HCT116 (cell line): ENCODE data around the gene GPANK1. TPM values are rescaled to one million over a fixed set of nuclear protein-coding genes. Genes with fewer than 3 reads are reported as not detected.
A peak's percentile ranks its signal among the peaks of the same experiment; 100 is the strongest.

Source experiments
- ATAC-seq: fragments of 200-7000 bp; cut with Tn5 transposase; 2 replicates; pipeline ENCODE4 v1.9.1; 2020; ENCODE audit warnings: mild to moderate bottlenecking, moderate library complexity
- BruUV-seq: library from RNA; stranded (reverse); fragments of 400-500 nt; replicated peaks from 2 replicates; lab custom pipeline; 2021; lab: Mats Ljungman, UMichigan
- CTCF ChIA-PET: fragments of 300-600 bp; sonication (Branson Sonifier 250); formaldehyde crosslinking; loops from one replicate; lab custom pipeline; 2021; ENCODE audit warnings: antibody characterized with exemption; lab: Charles Lee
- POLR2A ChIA-PET: fragments of 300-600, 350-600 bp; sonication (Branson Sonifier 250); formaldehyde crosslinking; loops from one replicate; lab custom pipeline; 2021; ENCODE audit warnings: antibody characterized with exemption; lab: Charles Lee
- RAD21 ChIA-PET, 2 experiments: fragments of 300-600 bp; sonication (Branson Sonifier 250); formaldehyde crosslinking; loops; one replicate each; lab custom pipeline; 2023; ENCODE audit warnings: low total read pairs in 2 of 2; ENCODE audit not compliant: uncharacterized antibody in 2 of 2, unreplicated experiment in 2 of 2, low non-redundant PET in 1 of 2; lab: Charles Lee
- DNase-seq: peaks from one replicate; pipeline ENCODE4 v3.0.0-alpha.2; 2010; ENCODE audit warnings: low read depth, low spot score
- H2AFZ ChIP-seq: fragments of 200-600 bp; shearing (Covaris generic), sonication (generic); 2 replicates; pipeline ENCODE4 v1.6.1; 2017; ENCODE audit warnings: low read depth, mixed run types, mixed read lengths, antibody characterized with exemption, low read length; ENCODE audit not compliant: poor library complexity, severe bottlenecking
- H3K27ac ChIP-seq: 2 replicates; pipeline ENCODE4 v1.5.1; 2012; ENCODE audit warnings: low read depth, low read length
- H3K27me3 ChIP-seq: fragments of 200-600 bp; sonication (generic); 2 replicates; pipeline ENCODE4 v1.6.1; 2016; ENCODE audit warnings: mixed run types, low read length, mixed read lengths; ENCODE audit not compliant: insufficient read depth
- H3K36me3 ChIP-seq, 2 experiments: fragments of 200-500 bp in 1 of 2; fragments of 200-600 bp in 1 of 2; sonication (Bioruptor generic) in 1 of 2; sonication (generic) in 1 of 2; 2 replicates each; pipeline versions ENCODE4 v1.5.1 to v1.6.1; 2014 to 2016; ENCODE audit warnings: low read length in 2 of 2, inconsistent platforms in 1 of 2, mixed read lengths in 1 of 2, mixed run types in 1 of 2; ENCODE audit not compliant: insufficient read depth in 2 of 2, control insufficient read depth in 1 of 2
- H3K4me1 ChIP-seq, 2 experiments: fragments of 200-600 bp in 1 of 2; sonication (generic) in 1 of 2; 2 replicates each; pipeline versions ENCODE4 v1.5.1 to v1.6.1; 2012 to 2017; ENCODE audit warnings: low read length in 2 of 2, inconsistent platforms in 1 of 2, mild to moderate bottlenecking in 1 of 2, mixed read lengths in 1 of 2, mixed run types in 1 of 2, moderate library complexity in 1 of 2; ENCODE audit not compliant: insufficient read depth in 2 of 2, control insufficient read depth in 1 of 2
- H3K4me2 ChIP-seq: fragments of 200-600 bp; sonication (generic); 2 replicates; pipeline ENCODE4 v1.6.1; 2017; ENCODE audit warnings: mixed run types, low read length, mixed read lengths
- H3K4me3 ChIP-seq, 2 experiments: fragments of 200-600 bp in 1 of 2; sonication (generic) in 1 of 2; replicated peaks in 1 of 2; 2 replicates each; pipeline ENCODE4 v1.5.1; 2011 to 2016; ENCODE audit warnings: low read length in 2 of 2, control low read depth in 1 of 2, low read depth in 1 of 2, mild to moderate bottlenecking in 1 of 2, mixed read lengths in 1 of 2, mixed run types in 1 of 2
- H3K79me2 ChIP-seq: fragments of 200-600 bp; sonication (generic); 2 replicates; pipeline ENCODE4 v1.6.1; 2017; ENCODE audit warnings: mild to moderate bottlenecking, mixed run types, low read length, moderate library complexity, mixed read lengths; ENCODE audit not compliant: insufficient read depth
- H3K9ac ChIP-seq: fragments of 200-600 bp; sonication (generic); 2 replicates; pipeline ENCODE4 v1.6.1; 2016; ENCODE audit warnings: low read length, mixed read lengths
- H3K9me2 ChIP-seq: fragments of 200-600 bp; sonication (generic), shearing (Covaris generic); 2 replicates; pipeline ENCODE4 v1.6.1; 2017; ENCODE audit warnings: mixed run types, mild to moderate bottlenecking, moderate library complexity; ENCODE audit not compliant: insufficient read depth
- H3K9me3 ChIP-seq, 2 experiments: fragments of 200-500 bp in 1 of 2; fragments of 200-600 bp in 1 of 2; sonication (Bioruptor generic) in 1 of 2; sonication (generic) in 1 of 2; 2 replicates each; pipeline ENCODE4 v1.6.1; 2014 to 2017; ENCODE audit warnings: low read length in 2 of 2, mixed read lengths in 2 of 2, inconsistent platforms in 1 of 2, low read depth in 1 of 2, mild to moderate bottlenecking in 1 of 2, mixed run types in 1 of 2, moderate library complexity in 1 of 2; ENCODE audit not compliant: control insufficient read depth in 1 of 2, insufficient read depth in 1 of 2
- H4K20me1 ChIP-seq: fragments of 200-600 bp; sonication (generic), shearing (Covaris generic); 2 replicates; pipeline ENCODE4 v1.6.1; 2017; ENCODE audit warnings: mixed run types, mild to moderate bottlenecking, moderate library complexity; ENCODE audit not compliant: insufficient read depth
- CBX3 ChIP-seq: IDR thresholded peaks from 2 replicates; pipeline ENCODE4 v1.6.1; 2012; ENCODE audit warnings: low read depth
- CEBPB ChIP-seq: IDR thresholded peaks from 2 replicates; pipeline ENCODE4 v1.6.1; 2012; ENCODE audit warnings: low read depth
- EGR1 ChIP-seq: IDR thresholded peaks from 2 replicates; pipeline ENCODE4 v1.6.1; 2012; ENCODE audit warnings: low read depth
- ELF1 ChIP-seq: IDR thresholded peaks from 2 replicates; pipeline ENCODE4 v1.6.1; 2012; ENCODE audit warnings: low read depth, borderline replicate concordance
- EZH2 ChIP-seq: fragments of 200-600 bp; sonication (generic); IDR thresholded peaks from 2 replicates; pipeline ENCODE4 v1.6.1; 2017; ENCODE audit warnings: antibody characterized with exemption, mixed run types
- FOSL1 ChIP-seq: IDR thresholded peaks from 2 replicates; pipeline ENCODE4 v1.6.1; 2012; ENCODE audit warnings: low read depth
- SP1 ChIP-seq: IDR thresholded peaks from 2 replicates; pipeline ENCODE4 v1.6.1; 2012; ENCODE audit warnings: low read depth
- intact Hi-C: fragments of 100-400 bp; cut with micrococcal nuclease; formaldehyde crosslinking; loops from 2 replicates; pipeline ENCODE4 v1.10.0; 2022
- total RNA-seq: library from RNA; stranded (reverse); gene quantifications from one replicate; pipeline ENCODE4 v1.2.1, GENCODE V29; 2021; ENCODE audit not compliant: unreplicated experiment
- TF ChIP-seq, protein P1 (sequence below): IDR thresholded peaks from 2 replicates; pipeline ENCODE4 v1.6.1; 2011; ENCODE audit warnings: mild to moderate bottlenecking, low read length, moderate library complexity; ENCODE audit not compliant: insufficient replicate concordance; ENCODE audit errors: extremely low read depth

GPANK1 gene
- total RNA-seq, 1 experiment from 2014 or later, result 14.8 TPM

- POLR2A ChIA-PET, result no interaction called here
- Histone ChIP-seq H3K9me2 (no peaks in the 10 kb centered on the region), H3K27me3 (no peaks in the 10 kb centered on the region), H4K20me1 (no peaks in the 10 kb centered on the region), H3K79me2 (peaks cover 69% of the 10 kb centered on the region), H3K4me3 (no peak overlapping the region), H2AFZ (no peak overlapping the region), H3K4me1 (peaks cover 6 to 18% of the 10 kb centered on the region in 2 experiments; a peak in 3 of 4 replicates), H3K27ac (peak overlapping the region; percentile 90; the same call in 1 of the 2 replicates), H3K9me3 (no peaks in the 10 kb centered on the region), H3K36me3 (peaks cover 30 to 63% of the 10 kb centered on the region in 2 experiments), H3K4me2 (peak overlapping the region; percentile 91), H3K9ac (0 out of 2 replicates have a peak overlapping the region, but pooled peaks have one; percentile 98)
- TF ChIP-seq CEBPB (no peak), EGR1 (no peak), FOSL1 (no peak), ELF1 (no peak), CBX3 (no peak)
- intact Hi-C loops, result no loop called here
- RAD21 ChIA-PET, result no interaction called here
- CTCF ChIA-PET, result no interaction called here
- BruUV-seq, result no TSS peak
- no peak for DNase-seq
- no peak for ATAC-seq
Measured at GRCh38 chr6:31622684-31623091, 42.1 kb downstream of the GPANK1 start.

GRCh38 chr6:31621991-31622390, 42.8 kb downstream of the GPANK1 start:
- no peaks in the 10 kb centered on the region for H3K9me2 ChIP-seq
- TF ChIP-seq FOSL1, result no peak
- TF ChIP-seq EZH2, result no peak
- no peak for TF ChIP-seq SP1
- TF ChIP-seq ELF1, result no peak
- TF ChIP-seq, protein P1, sequence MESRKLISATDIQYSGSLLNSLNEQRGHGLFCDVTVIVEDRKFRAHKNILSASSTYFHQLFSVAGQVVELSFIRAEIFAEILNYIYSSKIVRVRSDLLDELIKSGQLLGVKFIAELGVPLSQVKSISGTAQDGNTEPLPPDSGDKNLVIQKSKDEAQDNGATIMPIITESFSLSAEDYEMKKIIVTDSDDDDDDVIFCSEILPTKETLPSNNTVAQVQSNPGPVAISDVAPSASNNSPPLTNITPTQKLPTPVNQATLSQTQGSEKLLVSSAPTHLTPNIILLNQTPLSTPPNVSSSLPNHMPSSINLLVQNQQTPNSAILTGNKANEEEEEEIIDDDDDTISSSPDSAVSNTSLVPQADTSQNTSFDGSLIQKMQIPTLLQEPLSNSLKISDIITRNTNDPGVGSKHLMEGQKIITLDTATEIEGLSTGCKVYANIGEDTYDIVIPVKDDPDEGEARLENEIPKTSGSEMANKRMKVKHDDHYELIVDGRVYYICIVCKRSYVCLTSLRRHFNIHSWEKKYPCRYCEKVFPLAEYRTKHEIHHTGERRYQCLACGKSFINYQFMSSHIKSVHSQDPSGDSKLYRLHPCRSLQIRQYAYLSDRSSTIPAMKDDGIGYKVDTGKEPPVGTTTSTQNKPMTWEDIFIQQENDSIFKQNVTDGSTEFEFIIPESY, result no peak
- no peak for TF ChIP-seq EGR1
- no peak for TF ChIP-seq CBX3
- ChIA-PET CTCF (no interaction called here), RAD21 (no interaction called here), POLR2A (interaction anchor here (0.7 to 0.8 kb wide), 2 partner anchors 30 to 43 kb away, joined by 3 read pairs; partner anchors contain the start of gene GPANK1)
- no peaks in the 10 kb centered on the region for H3K9me3 ChIP-seq
- no peaks in the 10 kb centered on the region for H3K27me3 ChIP-seq
- H3K79me2 ChIP-seq, result peaks cover 62% of the 10 kb centered on the region
- peaks cover 24 to 56% of the 10 kb centered on the region in 2 experiments for H3K36me3 ChIP-seq
- H4K20me1 ChIP-seq, result no peaks in the 10 kb centered on the region
- H3K9ac ChIP-seq, result peak overlapping the region; percentile 98
- intact Hi-C loops, result no loop called here
- BruUV-seq, result no TSS peak
- H3K4me1 ChIP-seq, result peaks cover 6 to 18% of the 10 kb centered on the region in 2 experiments; a peak in 3 of 4 replicates
- H3K4me3 ChIP-seq, result peak overlapping the region; percentile 99 to 100
- no peak for DNase-seq
- no peak overlapping the region for H2AFZ ChIP-seq
- peak overlapping the region; percentile 91 for H3K4me2 ChIP-seq
- peak overlapping the region; percentile 90 for H3K27ac ChIP-seq
- ATAC-seq, result no peak
